Adrenal gland (tissue), 12 donors: ENCODE data around the gene AEBP1. TPM values are rescaled to one million over a fixed set of nuclear protein-coding genes. Genes with fewer than 3 reads are reported as not detected.

Experiments
- DNase-seq, 7 donors: peaks; one replicate each; pipeline ENCODE4 v3.0.0-alpha.2; 2019 to 2020
- H3K27ac ChIP-seq, 5 donors: fragments of 200-600 bp; sonication (generic) in 4 of 5; 1 replicate in 3 of 5; 2 replicates in 2 of 5; pipeline versions ENCODE4 v1.5.1 to v1.8.0; 2016 to 2020; ENCODE audit warnings: mild to moderate bottlenecking in 1 of 5
- H3K27me3 ChIP-seq: fragments of 200-600 bp; 2 replicates; pipeline ENCODE4 v1.8.0; 2021
- H3K36me3 ChIP-seq, 2 donors: fragments of 200-600 bp; replicated peaks in 1 of 2; 1 replicate in 1 of 2; 2 replicates in 1 of 2; pipeline versions ENCODE4 v1.5.1 to v1.8.0; 2018 to 2022
- H3K4me1 ChIP-seq, 2 donors: fragments of 200-600 bp; replicated peaks in 1 of 2; 1 replicate in 1 of 2; 2 replicates in 1 of 2; pipeline versions ENCODE4 v1.5.1 to v1.8.0; 2018 to 2021
- H3K4me3 ChIP-seq, 4 donors: fragments of 200-600 bp; sonication (generic) in 3 of 4; one replicate each; pipeline ENCODE4 v1.5.1; 2016 to 2018
- H3K9me3 ChIP-seq, 3 donors: fragments of 200-600 bp; sonication (generic) in 1 of 3; replicated peaks in 1 of 3; 1 replicate in 2 of 3; 2 replicates in 1 of 3; pipeline versions ENCODE4 v1.5.1 to v1.8.0; 2016 to 2021
- CTCF ChIP-seq, 6 experiments: fragments of 450-650 bp in 4 of 6; fragments of 200-600 bp in 2 of 6; sonication (generic) in 1 of 6; IDR thresholded peaks; 1 replicate in 5 of 6; 2 replicates in 1 of 6; pipeline versions ENCODE4 v1.5.1 to v1.8.0; 2016 to 2021; ENCODE audit warnings: antibody characterized with exemption in 6 of 6, mild to moderate bottlenecking in 2 of 6, moderate library complexity in 1 of 6
- POLR2A ChIP-seq, 2 donors: fragments of 450-650 bp; IDR thresholded peaks; one replicate each; pipeline ENCODE4 v1.6.1; 2017; ENCODE audit warnings: antibody characterized with exemption in 2 of 2, mild to moderate bottlenecking in 2 of 2, moderate library complexity in 1 of 2
- WGBS, 4 donors: extraction: QIAGEN DNeasy Blood & Tissue Kit in 2 of 4; methylation state at CpG; one replicate each; pipeline versions ENCODE4 v1.1.5 to v1.1.7; 2013 to 2017; 5-methylcytosine and 5-hydroxymethylcytosine counted together
- intact Hi-C, 2 donors: fragments of 100-400 bp; cut with DNase I; formaldehyde crosslinking; loops; one replicate each; pipeline versions ENCODE4 v1.14.1 to v1.15.0; 2022 to 2023
- polyA plus RNA-seq, 3 donors: library from polyadenylated mRNA; stranded (reverse); fragments of 200-250 nt in 2 of 3; fragments of 350-450 nt in 1 of 3; fragmentation: Illumina TruSeq in 1 of 3; extraction: RNeasy Lipid Tissue Mini Kit (QIAGEN cat#74804) in 1 of 3; gene quantifications; one replicate each; pipeline ENCODE4 v1.2.3, GENCODE V29; 2013 to 2014
- total RNA-seq, 9 donors: library from RNA; depleted of rRNA in 4 of 9; stranded (reverse); fragments of >200 nt in 4 of 9; fragments of 120-200 nt in 1 of 9; fragmentation: NEBNext Ultra II Directional in 1 of 9; extraction: Animal tissue kit (Norgen Biotek cat#: 25700) in 1 of 9; gene quantifications; one replicate each; pipeline versions ENCODE4 v1.1.0 to v1.2.4, GENCODE V29; 2013 to 2023
- donor health status: healthy with polysubstance abuse.
- donor health status: Bipolar disorder and iron deficiency.
- donor health status: DM: yes; HTN: yes; CAD: no.
- donor health status: DM: no; HTN: no; CAD: no.
- donor health status: DM: no; HTN: no; CAD: no.
- donor health status: DM: yes; HTN: yes; CAD: no.

AEBP1 gene
- total and polyA plus RNA-seq, 12 donors, result 5.4 to 292 (median 127) TPM

GRCh38 chr7:44064791-44065430 is 39.2 kb upstream of the AEBP1 start:
- H3K27me3 ChIP-seq, result no peaks in the 10 kb centered on the region
- H3K36me3 ChIP-seq, result peaks cover 0 to 23% of the 10 kb centered on the region in 2 donors
- intact Hi-C loops, result loop anchor here in 1 of 2 donors (10.0 kb wide), 1 partner anchor 500 kb away; no protein-coding TSS in a partner anchor
- peak overlapping the region in 1 of 4 donors; percentile 2 for H3K4me3 ChIP-seq
- DNase-seq, result peak in 4 of 7 donors; percentile 43 to 67 (median 48)
- WGBS, 4 donors, result 20 to 27% (median 22%) methylated on average over 7 to 33 of the region's 33 CpGs
- H3K27ac ChIP-seq, result no peak overlapping the region
- H3K4me1 ChIP-seq, result peaks cover 27 to 35% of the 10 kb centered on the region in 2 donors
- TF ChIP-seq CTCF (IDR thresholded peaks at IDR 0.05) (no peak), POLR2A (IDR thresholded peaks at IDR 0.05) (no peak)
- H3K9me3 ChIP-seq, result no peaks in the 10 kb centered on the region

GRCh38 chr7:44065431-44066110 is 38.6 kb upstream of the AEBP1 start, which contains the start of gene PGAM2:
TSS of gene PGAM2 (minus strand) at chr7:44065567. CDS start at chr7:44065529, 38 bp downstream.
- Histone ChIP-seq H3K36me3 (peaks cover 0 to 16% of the 10 kb centered on the region in 2 donors), H3K27me3 (no peaks in the 10 kb centered on the region), H3K4me1 (peaks cover 27 to 35% of the 10 kb centered on the region in 2 donors), H3K27ac (peak within 1 kb of the TSS in 1 of 5 donors; percentile 1), H3K4me3 (peak within 1 kb of the TSS in 1 of 4 donors; percentile 2), H3K9me3 (no peaks in the 10 kb centered on the region)
- intact Hi-C loops, result loop anchor here in 1 of 2 donors (10.0 kb wide), 1 partner anchor 499 kb away; no protein-coding TSS in a partner anchor
- no peak for TF ChIP-seq CTCF (IDR thresholded peaks at IDR 0.05)
- no peak for TF ChIP-seq POLR2A (IDR thresholded peaks at IDR 0.05)
- WGBS, 4 donors, result 22 to 39% (median 31%) methylated on average over 9 to 14 of the region's 14 CpGs
- peak in 4 of 7 donors; percentile 39 to 79 (median 60) for DNase-seq

GRCh38 chr7:44066111-44066460 is 38.1 kb upstream of the AEBP1 start:
- peaks cover 0 to 11% of the 10 kb centered on the region in 2 donors for H3K36me3 ChIP-seq
- no peaks in the 10 kb centered on the region for H3K9me3 ChIP-seq
- DNase-seq, result peak in 2 of 7 donors; percentile 13 to 56
- intact Hi-C loops, result loop anchor here in 1 of 2 donors (10.0 kb wide), 1 partner anchor 499 kb away; no protein-coding TSS in a partner anchor
- TF ChIP-seq POLR2A (IDR thresholded peaks at IDR 0.05) (peak in 1 of 2 donors; percentile 15), CTCF (IDR thresholded peaks at IDR 0.05) (no peak)
- no peak overlapping the region for H3K27ac ChIP-seq
- H3K4me1 ChIP-seq, result peaks cover 27 to 35% of the 10 kb centered on the region in 2 donors
- no peak overlapping the region for H3K4me3 ChIP-seq
- WGBS, 4 donors, result 40 to 54% (median 44%) methylated on average over 6 of the region's 6 CpGs
- no peaks in the 10 kb centered on the region for H3K27me3 ChIP-seq

- intact Hi-C loops, result loop anchor here in 1 of 2 donors (10.0 kb wide), 1 partner anchor 498 kb away; no protein-coding TSS in a partner anchor
- DNase-seq, result peak in 3 of 7 donors; percentile 18 to 57 (median 20)
- Histone ChIP-seq H3K4me1 (peaks cover 27 to 35% of the 10 kb centered on the region in 2 donors), H3K4me3 (no peak overlapping the region), H3K36me3 (peaks cover 0 to 6% of the 10 kb centered on the region in 2 donors), H3K9me3 (no peaks in the 10 kb centered on the region), H3K27ac (no peak overlapping the region), H3K27me3 (no peaks in the 10 kb centered on the region)
- TF ChIP-seq POLR2A (IDR thresholded peaks at IDR 0.05), result no peak
- TF ChIP-seq CTCF (IDR thresholded peaks at IDR 0.05), result no peak
- 79 to 84% (median 80%) methylated on average over 4 to 7 of the region's 7 CpGs for WGBS, 4 donors
Observed at GRCh38 chr7:44066494-44067063, 37.6 kb upstream of the AEBP1 start.
